ENCODE measurements around the gene SCN8A.

The SCN8A gene

GRCh38 chr12:51620448-51620847 lies 29.4 kb downstream of the SCN8A start:
- H3K4me1 Mint-ChIP-seq: peaks cover 7% of the 10 kb centered on the region
- TF ChIP-seq, protein P1, sequence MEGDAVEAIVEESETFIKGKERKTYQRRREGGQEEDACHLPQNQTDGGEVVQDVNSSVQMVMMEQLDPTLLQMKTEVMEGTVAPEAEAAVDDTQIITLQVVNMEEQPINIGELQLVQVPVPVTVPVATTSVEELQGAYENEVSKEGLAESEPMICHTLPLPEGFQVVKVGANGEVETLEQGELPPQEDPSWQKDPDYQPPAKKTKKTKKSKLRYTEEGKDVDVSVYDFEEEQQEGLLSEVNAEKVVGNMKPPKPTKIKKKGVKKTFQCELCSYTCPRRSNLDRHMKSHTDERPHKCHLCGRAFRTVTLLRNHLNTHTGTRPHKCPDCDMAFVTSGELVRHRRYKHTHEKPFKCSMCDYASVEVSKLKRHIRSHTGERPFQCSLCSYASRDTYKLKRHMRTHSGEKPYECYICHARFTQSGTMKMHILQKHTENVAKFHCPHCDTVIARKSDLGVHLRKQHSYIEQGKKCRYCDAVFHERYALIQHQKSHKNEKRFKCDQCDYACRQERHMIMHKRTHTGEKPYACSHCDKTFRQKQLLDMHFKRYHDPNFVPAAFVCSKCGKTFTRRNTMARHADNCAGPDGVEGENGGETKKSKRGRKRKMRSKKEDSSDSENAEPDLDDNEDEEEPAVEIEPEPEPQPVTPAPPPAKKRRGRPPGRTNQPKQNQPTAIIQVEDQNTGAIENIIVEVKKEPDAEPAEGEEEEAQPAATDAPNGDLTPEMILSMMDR (IDR thresholded peaks at IDR 0.05; ENCODE audit: unreplicated experiment in 3 of 3): no peak
- no peak overlapping the region for H3K27ac Mint-ChIP-seq
- no peaks in the 10 kb centered on the region for H3K36me3 Mint-ChIP-seq (ENCODE audit: low read depth)
- no peaks in the 10 kb centered on the region for H3K27me3 Mint-ChIP-seq (ENCODE audit: low read depth)
- no peaks in the 10 kb centered on the region for H3K9me3 Mint-ChIP-seq
- no peak overlapping the region for H3K4me3 Mint-ChIP-seq

GRCh38 chr12:51621156-51621922 lies 30.3 kb downstream of the SCN8A start:
- TF ChIP-seq, protein P1 (IDR thresholded peaks at IDR 0.05; ENCODE audit: unreplicated experiment in 3 of 3): no peak
- H3K27ac Mint-ChIP-seq: peak overlapping the region in 1 of 3 experiments; percentile 13
- H3K27me3 Mint-ChIP-seq (ENCODE audit: low read depth): no peaks in the 10 kb centered on the region
- H3K36me3 Mint-ChIP-seq (ENCODE audit: low read depth): no peaks in the 10 kb centered on the region
- H3K9me3 Mint-ChIP-seq: no peaks in the 10 kb centered on the region
- peaks cover 7% of the 10 kb centered on the region for H3K4me1 Mint-ChIP-seq
- H3K4me3 Mint-ChIP-seq: no peak overlapping the region

DNA sequence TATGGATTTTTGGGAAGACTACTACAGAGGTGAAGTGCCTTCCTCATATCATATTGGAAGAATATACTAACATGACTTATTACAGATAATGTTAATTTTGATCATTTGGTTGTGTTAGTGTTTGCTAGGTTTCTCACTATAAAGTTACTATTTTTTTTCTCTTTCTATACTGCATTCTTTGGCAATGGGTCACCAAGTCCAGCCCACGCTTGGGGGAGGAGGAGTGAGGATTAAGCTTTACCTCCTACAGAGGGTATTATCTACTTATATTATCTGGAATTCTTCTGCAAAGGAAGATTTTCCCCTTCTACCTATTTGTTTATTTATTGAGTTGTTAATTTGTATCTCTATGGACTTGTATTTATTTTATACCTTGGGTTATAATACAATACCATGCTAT lies 31.5 kb downstream of the SCN8A start:
- Mint-ChIP-seq H3K27me3 (ENCODE audit: low read depth) (no peaks in the 10 kb centered on the region), H3K9me3 (no peaks in the 10 kb centered on the region)

DNA sequence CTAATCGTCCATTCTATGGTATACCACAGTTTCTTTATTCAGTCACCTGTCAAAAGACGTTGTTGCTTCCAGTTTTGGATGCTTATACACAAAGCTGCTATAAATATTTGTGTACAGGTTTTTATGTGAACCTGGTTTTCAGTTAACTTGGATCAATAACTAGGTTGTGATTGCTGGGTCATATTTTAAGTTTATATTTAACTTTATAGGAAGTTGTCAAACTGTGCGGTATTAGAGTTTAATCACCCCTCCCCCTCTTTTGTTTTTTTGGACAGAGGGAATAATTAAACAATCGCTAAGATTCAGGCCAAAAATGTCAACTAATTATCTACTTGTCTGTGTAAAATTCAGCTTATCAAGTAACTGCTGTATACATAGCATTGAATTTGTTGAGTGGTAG lies 34.3 kb downstream of the SCN8A start:
- TF ChIP-seq, protein P1 (IDR thresholded peaks at IDR 0.05; ENCODE audit: unreplicated experiment in 3 of 3): no peak
- Mint-ChIP-seq H3K4me1 (peaks cover 7% of the 10 kb centered on the region), H3K27ac (no peak overlapping the region), H3K36me3 (ENCODE audit: low read depth) (no peaks in the 10 kb centered on the region), H3K4me3 (no peak overlapping the region), H3K27me3 (ENCODE audit: low read depth) (no peaks in the 10 kb centered on the region), H3K9me3 (no peaks in the 10 kb centered on the region)

More for the DNA sequence above, 31.5 kb downstream of the SCN8A start:
- Mint-ChIP-seq H3K27ac (no peak overlapping the region), H3K36me3 (ENCODE audit: low read depth) (no peaks in the 10 kb centered on the region), H3K4me3 (no peak overlapping the region), H3K4me1 (peaks cover 7% of the 10 kb centered on the region)
- TF ChIP-seq, protein P1 (IDR thresholded peaks at IDR 0.05; ENCODE audit: unreplicated experiment in 3 of 3): no peak

- no peak overlapping the region for H3K4me3 Mint-ChIP-seq
- no peaks in the 10 kb centered on the region for H3K36me3 Mint-ChIP-seq (ENCODE audit: low read depth)
- peaks cover 6% of the 10 kb centered on the region for H3K4me1 Mint-ChIP-seq
- H3K9me3 Mint-ChIP-seq: no peaks in the 10 kb centered on the region
- H3K27me3 Mint-ChIP-seq (ENCODE audit: low read depth): no peaks in the 10 kb centered on the region
- H3K27ac Mint-ChIP-seq: no peak overlapping the region
- TF ChIP-seq, protein P1 (IDR thresholded peaks at IDR 0.05; ENCODE audit: unreplicated experiment in 3 of 3): no peak
Measured at GRCh38 chr12:51626115-51626514, 35.1 kb downstream of the SCN8A start.

DNA sequence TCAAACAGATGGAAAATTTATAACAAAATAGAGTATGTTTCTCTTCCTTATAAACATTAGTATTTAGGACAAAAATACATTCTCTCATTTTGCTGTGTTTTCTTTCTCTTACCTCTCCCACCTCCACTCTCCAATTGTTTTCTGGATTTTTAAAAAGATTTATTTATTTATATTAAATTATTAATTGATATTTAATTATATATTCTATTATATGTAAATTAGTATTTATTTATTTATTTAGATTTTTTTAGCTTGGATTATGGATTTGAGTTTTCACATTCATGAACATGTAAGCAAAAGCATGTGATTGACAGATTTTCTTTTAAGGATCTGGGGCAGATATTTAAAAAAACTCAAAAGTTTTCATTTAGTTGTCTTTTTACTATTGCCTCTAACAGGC lies 35.6 kb downstream of the SCN8A start:
- H3K27me3 Mint-ChIP-seq (ENCODE audit: low read depth): no peaks in the 10 kb centered on the region
- H3K36me3 Mint-ChIP-seq (ENCODE audit: low read depth): no peaks in the 10 kb centered on the region
- peaks cover under 1% of the 10 kb centered on the region for H3K4me1 Mint-ChIP-seq
- H3K27ac Mint-ChIP-seq: no peak overlapping the region
- H3K4me3 Mint-ChIP-seq: no peak overlapping the region
- TF ChIP-seq, protein P1 (IDR thresholded peaks at IDR 0.05; ENCODE audit: unreplicated experiment in 3 of 3): no peak
- no peaks in the 10 kb centered on the region for H3K9me3 Mint-ChIP-seq
